ENCODE data around the gene PLXNB1.

- TF ChIP-seq, protein P1, sequence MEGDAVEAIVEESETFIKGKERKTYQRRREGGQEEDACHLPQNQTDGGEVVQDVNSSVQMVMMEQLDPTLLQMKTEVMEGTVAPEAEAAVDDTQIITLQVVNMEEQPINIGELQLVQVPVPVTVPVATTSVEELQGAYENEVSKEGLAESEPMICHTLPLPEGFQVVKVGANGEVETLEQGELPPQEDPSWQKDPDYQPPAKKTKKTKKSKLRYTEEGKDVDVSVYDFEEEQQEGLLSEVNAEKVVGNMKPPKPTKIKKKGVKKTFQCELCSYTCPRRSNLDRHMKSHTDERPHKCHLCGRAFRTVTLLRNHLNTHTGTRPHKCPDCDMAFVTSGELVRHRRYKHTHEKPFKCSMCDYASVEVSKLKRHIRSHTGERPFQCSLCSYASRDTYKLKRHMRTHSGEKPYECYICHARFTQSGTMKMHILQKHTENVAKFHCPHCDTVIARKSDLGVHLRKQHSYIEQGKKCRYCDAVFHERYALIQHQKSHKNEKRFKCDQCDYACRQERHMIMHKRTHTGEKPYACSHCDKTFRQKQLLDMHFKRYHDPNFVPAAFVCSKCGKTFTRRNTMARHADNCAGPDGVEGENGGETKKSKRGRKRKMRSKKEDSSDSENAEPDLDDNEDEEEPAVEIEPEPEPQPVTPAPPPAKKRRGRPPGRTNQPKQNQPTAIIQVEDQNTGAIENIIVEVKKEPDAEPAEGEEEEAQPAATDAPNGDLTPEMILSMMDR (IDR thresholded peaks at IDR 0.05), result no peak
- TF ChIP-seq POLR2A (IDR thresholded peaks at IDR 0.05), result no peak
Observed at GRCh38 chr3:48361928-48362327, 68.0 kb downstream of the PLXNB1 start.
